ENCODE measurements around the gene CDPF1.
"Not testable (repeated sequence)": the region's sequence is repeated elsewhere in the genome, so short reads cannot be mapped to it uniquely, and the experiment has no call there.

Gene CDPF1

DNA sequence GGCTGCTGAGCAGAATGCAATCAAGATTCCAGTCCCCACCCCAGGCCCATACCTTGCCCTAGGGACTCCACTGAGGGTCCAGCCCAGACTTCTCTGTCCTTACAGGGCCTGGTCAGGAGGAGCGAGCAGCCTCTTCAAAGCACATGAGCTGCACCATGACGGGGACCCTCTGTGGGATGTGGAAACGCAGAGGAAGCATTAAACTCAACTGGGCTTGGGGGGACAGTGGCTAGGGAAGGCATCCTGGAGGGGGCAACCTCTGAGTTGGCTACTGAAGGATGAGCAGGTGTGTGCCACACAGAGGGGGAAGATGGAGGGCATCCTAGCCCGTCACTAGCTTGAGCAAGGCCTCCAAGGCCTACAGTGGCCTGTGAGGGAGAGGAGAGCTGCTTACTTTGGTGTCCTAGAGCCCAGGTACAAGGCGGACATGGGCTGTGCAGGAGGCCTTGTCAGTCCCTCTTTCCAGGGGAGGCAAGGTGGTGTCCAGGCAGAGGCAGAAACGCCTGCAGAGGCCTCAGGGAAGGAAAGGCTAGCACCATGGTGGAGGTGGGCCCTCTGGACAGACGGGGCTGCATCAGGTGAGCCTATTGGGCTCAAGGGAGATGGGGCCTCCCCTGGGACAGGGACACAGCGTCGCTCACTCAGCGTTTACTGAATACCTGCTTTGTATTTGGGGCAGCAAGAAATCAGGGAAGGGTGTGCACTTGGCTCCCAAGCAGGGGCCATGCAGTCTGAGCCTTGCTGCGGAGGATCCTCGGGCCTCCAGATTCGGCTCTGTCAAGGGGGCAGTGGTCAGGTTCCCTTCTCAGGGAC is 32.0 kb upstream of the CDPF1 start:
- DNase-seq: no peak

DNA sequence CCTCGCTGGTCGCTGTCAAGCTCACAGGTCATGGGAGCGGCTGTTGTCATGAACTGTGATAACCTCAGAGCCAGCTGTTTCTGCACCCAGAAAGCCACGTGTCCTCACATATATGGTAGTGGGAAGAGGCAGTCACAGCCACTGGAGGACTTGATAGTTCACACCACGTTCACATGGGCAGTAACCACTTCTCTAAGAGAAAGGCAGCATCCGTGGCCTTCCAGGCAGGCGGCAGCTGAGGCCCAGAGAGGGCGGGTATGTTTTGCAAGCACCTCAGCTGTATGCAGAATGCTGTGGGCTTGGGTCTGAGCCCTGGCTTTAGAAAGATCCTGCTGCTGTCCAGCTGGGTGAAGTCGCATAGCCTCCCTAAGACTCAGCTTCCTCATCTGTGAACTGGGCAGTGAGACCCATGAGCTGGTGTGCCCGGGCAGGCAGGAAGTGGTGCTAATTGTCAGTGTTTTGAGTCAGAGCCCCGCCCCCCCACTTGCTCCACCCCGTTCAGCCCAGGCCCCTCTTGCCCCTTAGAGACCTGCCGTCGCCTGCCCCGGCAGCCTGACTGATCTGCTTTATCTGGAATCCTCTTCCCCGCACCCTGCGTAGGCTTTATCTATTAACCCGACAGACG is 31.0 kb upstream of the CDPF1 start:
- DNase-seq: no peak

DNA sequence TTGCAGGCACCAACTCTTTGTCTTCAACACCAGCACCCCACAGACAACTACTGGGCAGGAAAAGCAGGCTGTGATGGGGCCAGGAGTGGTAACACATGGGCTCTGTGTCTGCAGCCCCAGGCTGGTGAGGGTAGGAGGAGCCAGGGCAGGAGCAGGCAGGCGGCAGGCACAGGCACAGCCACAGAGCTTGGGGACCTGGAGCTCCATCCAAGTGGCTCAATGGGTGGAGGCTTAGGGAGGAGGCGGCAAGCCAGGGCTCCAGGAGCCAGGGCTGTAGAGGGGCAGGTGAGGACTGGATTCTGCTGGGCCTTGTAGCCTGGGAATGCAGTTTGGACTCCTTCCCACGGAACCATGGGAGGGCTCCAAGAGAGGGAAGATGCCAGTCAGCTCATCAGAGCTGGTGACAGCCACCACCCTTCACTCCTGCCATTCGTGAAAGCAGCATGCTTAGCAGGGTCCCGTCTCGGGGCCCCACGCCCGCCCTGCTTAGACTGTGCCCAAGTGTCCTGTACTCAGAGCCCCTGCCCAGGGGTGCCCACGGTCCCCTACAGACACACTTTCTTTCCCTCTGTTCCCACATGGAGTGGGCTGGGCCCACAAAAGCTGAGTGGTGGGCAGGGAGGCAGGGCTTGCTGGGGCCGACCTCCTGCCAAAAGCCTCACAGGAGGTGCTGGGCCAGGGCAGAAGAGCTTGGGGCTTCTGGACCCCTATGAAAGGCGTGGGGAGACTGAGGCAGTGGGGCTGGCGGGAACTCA is 30.1 kb upstream of the CDPF1 start:
- DNase-seq: no peak

GRCh38 chr22:46278656-46279645 is 28.9 kb upstream of the CDPF1 start:
- no peak for DNase-seq

- no peak for DNase-seq
These were observed 26.5 kb upstream of the CDPF1 start for GRCh38 chr22:46276563-46276962.

- no peak for DNase-seq
These were observed 25.5 kb upstream of the CDPF1 start for GRCh38 chr22:46275455-46276122.

DNA sequence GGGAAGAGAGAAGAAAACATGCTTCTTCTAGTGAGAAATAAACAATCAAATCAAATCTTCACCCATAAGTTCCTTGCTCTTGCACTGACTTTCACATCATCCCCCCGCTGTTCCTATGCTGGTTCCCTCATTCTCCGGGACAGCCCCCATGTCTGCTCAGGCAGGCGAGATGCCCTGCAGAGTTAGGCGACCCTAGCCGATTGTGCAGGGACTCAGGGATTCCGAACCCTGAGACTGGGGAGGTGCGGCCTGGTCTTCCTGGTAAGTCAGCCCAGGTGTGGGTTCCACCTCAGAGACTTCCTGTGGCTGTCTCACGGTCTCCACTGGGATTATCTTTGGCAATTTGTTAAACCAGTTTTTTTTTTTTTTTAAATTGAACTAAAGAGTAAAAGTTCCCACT is 24.3 kb upstream of the CDPF1 start:
- DNase-seq: no peak

GRCh38 chr22:46273432-46274148 is 23.5 kb upstream of the CDPF1 start:
- DNase-seq: no peak

DNA sequence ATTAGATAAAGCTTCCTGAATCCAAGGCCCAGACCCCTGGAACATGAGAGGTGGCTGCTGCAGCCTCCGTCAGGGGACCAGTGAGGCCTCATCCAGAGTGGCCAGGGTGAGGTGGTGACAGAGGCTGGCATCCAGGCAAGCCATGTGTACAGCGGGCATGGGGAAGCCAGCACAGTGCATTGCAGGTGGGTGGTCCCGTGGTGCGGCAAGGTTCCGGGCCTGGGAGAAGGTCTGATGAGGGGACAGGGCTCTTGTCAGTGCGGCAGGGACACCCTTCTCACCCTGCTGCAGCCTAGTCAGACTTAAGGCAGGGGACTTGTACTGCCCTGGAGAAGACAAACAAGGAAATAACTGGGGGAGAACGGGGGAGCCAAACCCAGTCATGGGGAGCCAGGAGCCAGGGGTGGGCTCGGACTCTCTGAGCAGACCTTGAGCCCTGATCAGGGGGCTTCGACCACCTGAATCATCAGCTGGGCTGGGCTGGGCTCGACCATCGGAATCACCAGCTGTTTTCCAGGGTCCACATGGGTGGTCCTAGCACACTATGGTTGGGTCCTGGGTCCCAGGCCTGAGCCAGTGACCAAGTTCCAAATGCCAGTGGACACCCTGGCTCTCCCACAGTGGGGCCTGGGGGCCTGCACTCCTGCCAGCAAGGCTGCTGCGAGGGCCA is 22.8 kb upstream of the CDPF1 start:
- DNase-seq: no peak

DNA sequence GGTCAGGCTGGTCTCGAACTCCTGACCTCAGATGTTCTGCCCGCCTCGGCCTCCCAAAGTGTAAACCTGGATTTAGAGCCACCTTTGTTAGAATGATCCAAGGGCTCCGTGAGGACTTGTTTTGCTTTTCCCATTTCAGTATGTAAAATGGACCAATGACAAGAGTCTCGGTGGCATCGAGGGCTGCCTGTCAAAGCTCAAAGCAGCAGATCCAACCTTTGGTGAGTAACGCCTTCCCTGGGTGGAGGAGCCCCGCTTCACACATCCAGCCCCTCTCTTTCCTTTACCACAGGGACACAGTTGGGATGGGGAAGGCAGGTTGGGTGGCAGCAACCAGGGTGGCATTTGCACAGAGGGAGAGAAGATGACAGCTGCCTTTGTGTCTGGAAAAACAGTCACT is 22.1 kb upstream of the CDPF1 start:
- DNase-seq: no peak

DNA sequence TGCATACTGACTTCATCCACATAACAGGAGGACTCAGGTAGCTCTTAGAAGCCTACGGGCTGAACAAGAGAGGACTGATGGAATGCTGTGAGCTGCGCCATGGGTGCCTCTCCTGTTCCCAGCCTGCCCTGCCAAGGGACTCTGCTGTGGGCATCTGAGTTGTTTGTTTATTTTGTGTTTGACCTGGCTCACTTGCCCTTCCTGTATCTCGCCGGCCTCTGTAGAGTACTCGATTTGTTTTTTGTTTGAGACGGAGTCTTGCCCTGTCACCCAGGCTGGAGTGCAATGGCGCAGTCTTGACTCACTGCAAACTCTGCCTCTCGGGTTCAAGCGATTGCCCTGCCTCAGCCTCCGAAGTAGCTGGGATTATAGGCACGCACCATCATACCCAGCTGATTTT is 19.5 kb upstream of the CDPF1 start:
- no peak for DNase-seq

DNA sequence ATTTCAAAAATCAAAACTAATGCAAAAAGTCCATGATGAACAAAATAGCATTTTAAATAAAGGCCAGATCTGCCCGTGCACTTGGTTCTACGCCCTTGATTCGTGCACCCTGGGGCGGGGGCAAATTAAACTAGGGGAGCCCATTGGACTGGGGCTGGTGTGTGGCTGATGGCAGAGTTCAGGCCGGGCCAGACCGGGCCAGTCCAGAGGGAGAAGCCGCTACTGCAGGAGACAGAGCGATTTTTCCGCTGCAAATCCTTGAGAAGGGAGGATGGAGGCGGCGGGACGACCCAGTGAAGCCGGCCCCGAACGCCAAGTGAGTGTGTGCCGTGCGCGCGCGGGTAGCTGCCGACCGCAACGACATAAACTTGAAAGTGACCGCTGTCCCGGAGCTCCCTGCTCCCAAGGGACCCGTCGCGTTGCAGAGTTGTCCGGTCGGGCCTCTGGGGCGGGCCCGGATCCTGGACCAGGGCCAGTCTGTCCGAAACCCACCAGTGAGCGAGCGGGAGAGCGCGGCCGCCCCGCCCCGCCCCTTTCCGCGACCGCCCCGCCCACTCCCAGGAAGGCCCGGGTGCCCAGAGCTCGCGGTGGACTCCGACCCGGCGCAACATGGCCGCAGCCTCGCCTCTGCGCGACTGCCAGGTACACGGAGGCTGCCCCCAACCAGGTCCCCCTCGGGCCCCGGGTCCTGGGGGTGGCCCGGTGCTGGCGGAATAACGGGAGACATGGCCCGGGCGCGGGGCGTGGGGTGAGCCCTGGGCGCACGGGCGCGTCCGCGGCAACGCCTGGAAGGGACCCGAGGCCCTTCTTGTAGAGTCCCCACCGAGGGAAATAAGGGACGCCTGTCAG is 17.6 kb upstream of the CDPF1 start, which contains the start of gene TTC38:
TTC38 (plus strand) TSS at position 578 of the 849 bp plus-strand sequence; CDS start at position 610, 32 bp downstream.
- DNase-seq: peak in 1 of 2 experiments; percentile 40

DNA sequence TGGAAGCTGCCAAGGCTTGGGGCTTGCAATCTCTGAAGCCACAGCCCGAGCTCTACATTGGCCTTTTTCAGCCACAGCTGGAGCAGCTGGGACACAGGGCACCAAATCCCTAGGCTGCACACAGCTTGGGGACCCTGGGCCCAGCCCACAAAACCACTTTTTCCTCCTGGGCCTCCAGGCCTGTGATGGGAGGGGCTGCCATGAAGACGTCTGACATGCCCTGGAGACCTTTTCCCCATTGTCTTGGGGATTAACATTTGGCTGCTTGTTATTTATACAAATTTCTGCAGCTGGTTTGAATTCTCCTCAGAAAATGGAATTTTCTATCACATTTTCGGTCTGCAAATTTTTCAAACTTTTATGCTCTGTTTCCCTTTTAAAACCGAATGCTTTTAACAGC is 15.5 kb upstream of the CDPF1 start:
- not testable (repeated sequence) for DNase-seq

DNA sequence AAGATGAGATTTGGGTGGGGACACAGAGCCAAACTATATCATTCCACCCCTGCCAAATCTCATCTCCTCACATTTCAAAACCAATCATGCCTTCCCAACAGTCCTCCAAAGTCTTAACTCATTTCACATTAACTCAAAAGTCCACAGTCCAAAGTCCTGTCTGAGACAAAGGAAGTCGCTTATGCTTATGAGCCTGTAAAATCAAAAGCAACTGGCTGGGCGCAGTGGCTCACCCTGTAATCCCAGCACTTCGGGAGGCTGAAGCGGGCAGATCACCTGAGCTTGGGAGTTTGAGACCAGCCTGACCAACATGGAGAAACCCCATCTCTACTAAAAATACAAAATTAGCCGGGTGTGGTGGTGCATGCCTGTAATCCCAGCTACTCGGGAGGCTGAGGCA is 14.4 kb upstream of the CDPF1 start:
- not testable (repeated sequence) for DNase-seq

DNA sequence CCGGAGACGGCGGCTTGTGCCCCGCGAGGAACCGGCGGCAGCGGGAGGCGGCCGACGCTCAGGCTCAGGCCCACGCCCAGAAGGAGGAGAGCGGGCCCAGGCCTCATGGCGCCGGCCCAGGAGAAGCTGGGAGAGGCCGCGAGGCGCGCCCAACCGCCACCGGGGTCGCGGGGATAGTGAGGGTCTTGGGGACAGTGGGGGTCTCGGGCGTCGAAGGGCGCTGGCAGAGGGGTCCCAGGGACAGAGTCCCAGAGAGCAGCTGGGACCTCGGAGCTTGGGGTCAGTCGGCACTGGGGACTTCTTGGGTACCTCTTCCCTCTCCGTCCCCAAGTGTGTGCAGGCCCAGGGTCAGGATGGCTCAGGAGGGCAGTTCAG is 13.1 kb upstream of the CDPF1 start, which contains the start of gene PKDREJ:
PKDREJ (minus strand) TSS at position 128 of the 375 bp plus-strand sequence; CDS start at position 107, 21 bp downstream.
- no peak for DNase-seq

DNA sequence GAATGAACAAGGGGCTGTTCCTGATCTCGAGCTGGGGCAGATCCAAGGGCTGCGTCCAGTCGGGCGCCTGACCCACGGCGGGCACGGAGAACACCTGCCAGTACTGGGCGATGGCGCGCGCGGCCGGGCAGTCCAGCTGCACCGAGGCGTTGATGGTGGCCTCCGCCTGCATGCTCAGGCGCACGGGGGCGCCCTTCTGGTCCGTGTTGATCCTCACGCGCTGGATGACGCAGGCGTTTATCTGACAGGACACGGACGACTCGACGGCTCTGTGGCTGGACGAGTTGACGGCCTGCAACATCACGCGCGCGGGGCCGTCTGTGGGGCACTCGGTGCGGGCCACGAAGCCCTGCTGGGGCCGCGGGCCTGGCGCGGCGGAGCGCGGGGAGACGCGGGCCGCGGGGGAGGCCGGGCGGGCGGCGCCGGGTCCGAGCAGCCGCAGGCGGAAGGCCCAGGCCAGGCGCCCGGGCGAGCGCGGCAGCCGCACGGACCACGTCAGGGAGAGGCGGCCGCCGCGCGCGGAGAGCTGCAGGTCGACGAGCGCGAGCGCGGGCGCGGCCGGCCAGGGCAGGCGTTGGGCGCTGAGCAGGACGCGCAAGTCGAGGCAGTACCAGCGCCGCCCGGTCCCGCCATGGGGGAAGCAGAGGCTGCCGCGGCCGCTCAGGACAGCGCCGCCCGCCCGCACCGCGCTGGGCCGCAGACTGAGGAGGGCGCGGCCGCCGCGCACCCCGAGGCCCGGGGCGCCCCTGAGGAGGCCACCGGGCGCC is 12.5 kb upstream of the CDPF1 start:
- DNase-seq: no peak

DNA sequence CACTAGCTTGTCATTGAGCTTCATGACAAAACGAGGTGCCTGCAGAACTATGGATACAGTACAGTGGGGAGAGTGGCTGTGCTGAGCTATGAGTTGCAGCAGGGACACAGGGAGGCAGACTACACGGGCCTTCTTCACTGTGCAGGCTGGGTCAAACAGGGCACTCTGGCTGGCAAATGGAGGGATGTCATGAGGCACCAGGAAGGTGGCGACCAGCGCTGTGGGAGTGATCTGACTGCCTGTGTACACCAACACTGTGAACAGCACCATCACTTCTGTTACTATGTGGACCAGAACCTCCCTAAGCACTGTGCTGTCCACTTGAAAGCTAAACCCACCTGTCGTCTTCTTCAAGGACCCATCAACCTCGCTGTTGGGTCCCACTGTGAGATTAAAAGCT is 9.9 kb upstream of the CDPF1 start:
- DNase-seq: no peak

DNA sequence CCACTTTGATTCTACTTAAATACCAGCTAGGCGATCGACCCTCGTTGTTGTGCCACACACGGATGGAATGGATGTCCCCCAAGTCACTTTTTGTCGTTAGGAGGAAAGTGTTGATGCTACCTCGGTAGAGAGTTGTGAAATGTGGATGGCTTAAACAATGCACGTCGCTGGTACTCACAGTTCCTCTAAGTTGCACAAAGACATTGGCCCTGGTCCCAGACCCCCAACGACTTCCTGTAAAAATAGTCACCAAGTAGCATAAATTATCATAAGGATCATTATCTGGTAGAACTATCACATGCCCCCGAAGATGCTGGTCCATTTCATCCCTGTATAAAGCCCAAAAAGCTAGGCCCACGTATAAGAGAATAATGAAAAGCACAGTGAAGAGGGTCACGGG is 9.3 kb upstream of the CDPF1 start:
- no peak for DNase-seq

All from NCI-H2081 (cell line).